Activated CD8-positive, alpha-beta memory T cell treated with anti-CD3 and anti-CD28 coated beads, Interleukin-2, amount 50 U/mL, for 24 hours (primary cell): ENCODE data around the gene ENTREP3.
"Not testable (repeated sequence)": the region's sequence is repeated elsewhere in the genome, so short reads cannot be mapped to it uniquely, and the experiment has no call there.

ENCODE experiments used
- DNase-seq: peaks from one replicate; pipeline ENCODE4 v3.0.0-alpha.2; 2020; ENCODE audit errors: extremely low read depth

ENTREP3 gene

GRCh38 chr1:155255243-155256007 lies at the start of gene ENTREP3:
Gene ENTREP3 (minus strand): TSS chr1:155255483. CDS start chr1:155254877, 606 bp downstream.
- no peak for DNase-seq

GRCh38 chr1:155304558-155305063 lies 49.3 kb upstream of the ENTREP3 start:
- no peak for DNase-seq

GRCh38 chr1:155301342-155301841 lies 46.1 kb upstream of the ENTREP3 start, which contains the start of gene PKLR:
Gene PKLR (minus strand): TSS chr1:155301438. CDS start chr1:155301395, 43 bp downstream.
- DNase-seq, result no peak

GRCh38 chr1:155300553-155301329 lies 45.5 kb upstream of the ENTREP3 start:
- DNase-seq, result no peak

- DNase-seq, result no peak
Observed at GRCh38 chr1:155300024-155300423, 44.7 kb upstream of the ENTREP3 start.

GRCh38 chr1:155297384-155297783 lies 42.1 kb upstream of the ENTREP3 start:
- no peak for DNase-seq

- DNase-seq, result no peak
Observed at GRCh38 chr1:155296661-155297060, 41.4 kb upstream of the ENTREP3 start.

GRCh38 chr1:155295942-155296267 lies 40.6 kb upstream of the ENTREP3 start:
- no peak for DNase-seq

GRCh38 chr1:155295183-155295941 lies 40.1 kb upstream of the ENTREP3 start:
- DNase-seq, result no peak

- no peak for DNase-seq
Observed at GRCh38 chr1:155294520-155295182, 39.4 kb upstream of the ENTREP3 start.

GRCh38 chr1:155293086-155293749 lies 37.9 kb upstream of the ENTREP3 start:
- no peak for DNase-seq

GRCh38 chr1:155291006-155291405 lies 35.7 kb upstream of the ENTREP3 start:
- DNase-seq, result not testable (repeated sequence)

- DNase-seq, result no peak
Observed at GRCh38 chr1:155287987-155288543, 32.8 kb upstream of the ENTREP3 start.

GRCh38 chr1:155286544-155286943 lies 31.3 kb upstream of the ENTREP3 start:
- no peak for DNase-seq

GRCh38 chr1:155285631-155286044 lies 30.4 kb upstream of the ENTREP3 start:
- DNase-seq, result no peak

GRCh38 chr1:155285063-155285462 lies 29.8 kb upstream of the ENTREP3 start:
- DNase-seq, result no peak

GRCh38 chr1:155284476-155284875 lies 29.2 kb upstream of the ENTREP3 start:
- DNase-seq, result no peak

- DNase-seq, result no peak
Observed at GRCh38 chr1:155282488-155283091, 27.3 kb upstream of the ENTREP3 start.

GRCh38 chr1:155279268-155279667 lies 24.0 kb upstream of the ENTREP3 start:
- no peak for DNase-seq

GRCh38 chr1:155278689-155279160 lies 23.4 kb upstream of the ENTREP3 start:
- no peak for DNase-seq
